Activated CD8-positive, alpha-beta T cell treated with anti-CD3 and anti-CD28 coated beads for 36 hours (primary cell): ENCODE measurements around the gene SEMA6B. TPM values are rescaled to one million over a fixed set of nuclear protein-coding genes. Genes with fewer than 3 reads are reported as not detected.

ENCODE experiments used
- ATAC-seq: fragments of 200-7000 bp; cut with Tn5 transposase; one replicate; pipeline ENCODE4 v1.10.0; 2021; ENCODE audit warnings: mild to moderate bottlenecking, moderate library complexity
- CTCF ChIA-PET: fragments of 350-600 bp; sonication (Branson Sonifier 250); formaldehyde crosslinking; loops from one replicate; lab custom pipeline; 2021; ENCODE audit warnings: antibody characterized with exemption; lab: Charles Lee
- POLR2A ChIA-PET: fragments of 350-600 bp; sonication (Branson Sonifier 250); formaldehyde crosslinking; loops from one replicate; lab custom pipeline; 2021; ENCODE audit warnings: antibody characterized with exemption; lab: Charles Lee
- DNase-seq: peaks from one replicate; pipeline ENCODE4 v3.0.0-alpha.2; 2020
- H3K27ac Mint-ChIP-seq: one replicate; pipeline ENCODE4 v1.8.0; 2021; ENCODE audit warnings: mild to moderate bottlenecking, mixed read lengths
- H3K27me3 Mint-ChIP-seq: one replicate; pipeline ENCODE4 v1.8.0; 2021; ENCODE audit warnings: mixed read lengths
- H3K36me3 Mint-ChIP-seq: one replicate; pipeline ENCODE4 v1.8.0; 2021; ENCODE audit warnings: low read depth, mixed read lengths
- H3K4me1 Mint-ChIP-seq: one replicate; pipeline ENCODE4 v1.8.0; 2021; ENCODE audit warnings: low read depth, mixed read lengths
- H3K4me3 Mint-ChIP-seq: one replicate; pipeline ENCODE4 v1.8.0; 2021; ENCODE audit warnings: mild to moderate bottlenecking, moderate library complexity, mixed read lengths
- H3K9me3 Mint-ChIP-seq: one replicate; pipeline ENCODE4 v1.8.0; 2021; ENCODE audit warnings: mixed read lengths
- intact Hi-C: fragments of 100-400 bp; cut with micrococcal nuclease; formaldehyde crosslinking; loops from one replicate; pipeline ENCODE4 v1.10.0; 2022
- total RNA-seq, 2 experiments: library from RNA; stranded (reverse); gene quantifications; one replicate each; pipeline ENCODE4 v1.2.3, GENCODE V29; 2021
- TF ChIP-seq, protein P1 (sequence below): fragments of 200-600 bp; IDR thresholded peaks from one replicate; pipeline ENCODE4 v1.8.0; 2022; ENCODE audit warnings: antibody characterized with exemption, mild to moderate bottlenecking

The SEMA6B gene
- total RNA-seq, 2 experiments from 2014 or later, result not detected

DNA sequence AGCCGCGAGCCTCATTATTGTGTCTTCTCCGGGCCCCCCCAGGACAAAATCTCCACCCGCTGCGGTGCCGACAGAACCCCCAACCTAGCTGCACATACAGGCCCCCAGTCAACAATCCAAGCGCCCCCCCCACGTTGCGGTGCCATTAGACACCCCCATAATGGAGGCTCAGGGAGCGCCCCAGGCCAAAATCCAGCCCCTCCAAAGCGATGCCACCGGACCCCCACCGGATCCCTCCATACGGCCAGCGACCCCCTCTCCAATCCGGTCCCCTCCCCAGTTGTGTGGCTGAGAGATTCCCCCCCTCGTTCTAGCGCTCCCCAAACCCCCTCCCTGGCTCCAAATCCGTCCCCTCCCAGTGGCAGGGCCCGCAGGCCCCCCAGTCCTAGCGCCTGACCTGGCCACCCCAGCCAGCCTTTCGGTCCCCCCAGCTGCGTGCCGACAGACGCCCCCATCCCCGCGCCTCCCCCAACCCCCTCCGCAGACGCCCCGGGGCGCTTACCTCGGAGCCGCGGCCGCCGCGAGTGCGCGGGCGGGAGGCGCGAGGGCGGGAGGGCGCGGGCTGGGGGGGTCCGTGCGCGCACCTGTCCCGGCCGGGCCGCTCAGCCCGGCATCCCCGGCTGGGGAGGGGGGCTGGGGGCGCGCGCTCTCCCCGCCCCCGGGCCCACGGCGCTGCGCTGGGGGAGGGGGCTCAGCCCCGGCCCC is 21.6 kb upstream of the SEMA6B start:
- intact Hi-C loops, result no loop called here
- Mint-ChIP-seq H3K27me3 (peaks cover 55% of the 10 kb centered on the region), H3K36me3 (no peaks in the 10 kb centered on the region), H3K9me3 (no peaks in the 10 kb centered on the region), H3K4me3 (no peak overlapping the region), H3K4me1 (peaks cover 9% of the 10 kb centered on the region), H3K27ac (no peak overlapping the region)
- ChIA-PET CTCF (interaction anchor here (0.6 to 1.9 kb wide), 3 partner anchors 9 to 59 kb away, joined by 3 to 4 read pairs (median 4); no protein-coding TSS in a partner anchor), POLR2A (no interaction called here)
- DNase-seq, result no peak
- TF ChIP-seq, protein P1, sequence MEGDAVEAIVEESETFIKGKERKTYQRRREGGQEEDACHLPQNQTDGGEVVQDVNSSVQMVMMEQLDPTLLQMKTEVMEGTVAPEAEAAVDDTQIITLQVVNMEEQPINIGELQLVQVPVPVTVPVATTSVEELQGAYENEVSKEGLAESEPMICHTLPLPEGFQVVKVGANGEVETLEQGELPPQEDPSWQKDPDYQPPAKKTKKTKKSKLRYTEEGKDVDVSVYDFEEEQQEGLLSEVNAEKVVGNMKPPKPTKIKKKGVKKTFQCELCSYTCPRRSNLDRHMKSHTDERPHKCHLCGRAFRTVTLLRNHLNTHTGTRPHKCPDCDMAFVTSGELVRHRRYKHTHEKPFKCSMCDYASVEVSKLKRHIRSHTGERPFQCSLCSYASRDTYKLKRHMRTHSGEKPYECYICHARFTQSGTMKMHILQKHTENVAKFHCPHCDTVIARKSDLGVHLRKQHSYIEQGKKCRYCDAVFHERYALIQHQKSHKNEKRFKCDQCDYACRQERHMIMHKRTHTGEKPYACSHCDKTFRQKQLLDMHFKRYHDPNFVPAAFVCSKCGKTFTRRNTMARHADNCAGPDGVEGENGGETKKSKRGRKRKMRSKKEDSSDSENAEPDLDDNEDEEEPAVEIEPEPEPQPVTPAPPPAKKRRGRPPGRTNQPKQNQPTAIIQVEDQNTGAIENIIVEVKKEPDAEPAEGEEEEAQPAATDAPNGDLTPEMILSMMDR, result no peak
- ATAC-seq, result no peak

DNA sequence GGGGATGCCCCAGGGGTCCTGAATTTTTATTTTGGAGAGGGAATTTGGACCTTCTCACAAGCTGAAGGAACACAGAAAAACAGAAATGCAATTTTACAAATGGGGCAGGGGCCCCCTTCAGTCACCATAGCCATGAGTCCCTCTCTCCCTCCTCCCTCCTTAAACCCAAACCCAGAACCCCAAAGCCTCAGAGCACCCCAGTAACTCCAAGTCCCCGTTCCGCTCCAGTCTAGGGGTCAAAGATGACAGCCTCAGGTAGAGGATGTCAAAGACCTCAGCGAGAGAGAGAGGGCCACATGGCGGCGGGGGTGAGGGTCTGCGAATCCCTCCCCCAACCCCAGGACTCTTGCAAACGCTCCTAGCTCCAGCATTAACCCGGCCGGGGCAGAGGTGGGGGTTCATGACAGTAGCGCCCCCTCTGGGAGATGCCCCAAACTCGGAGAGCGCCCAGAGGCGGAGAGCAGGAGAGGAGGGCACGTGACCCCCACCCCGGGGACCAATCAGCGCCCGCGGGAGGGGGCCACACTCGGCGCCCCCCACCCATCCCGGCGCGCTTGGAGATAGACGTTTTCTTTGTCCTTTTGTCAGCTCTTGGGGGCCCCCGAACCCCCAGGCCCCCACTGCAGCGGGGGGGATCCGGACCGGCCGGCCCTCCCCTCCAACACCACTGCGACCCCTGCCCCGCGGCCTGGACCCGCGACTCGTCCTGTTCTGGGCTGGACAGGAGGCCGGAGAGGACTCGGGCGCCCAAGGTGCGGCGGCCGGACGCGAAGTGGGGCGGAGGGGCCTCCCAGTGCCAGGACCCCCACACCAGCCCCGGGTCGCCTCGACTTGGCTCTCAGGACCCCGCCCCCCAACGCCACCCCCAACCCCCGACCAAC is 20.8 kb upstream of the SEMA6B start:
- Mint-ChIP-seq H3K27me3 (peaks cover 52% of the 10 kb centered on the region), H3K27ac (no peak overlapping the region), H3K9me3 (no peaks in the 10 kb centered on the region), H3K4me3 (no peak overlapping the region), H3K36me3 (no peaks in the 10 kb centered on the region), H3K4me1 (peaks cover 13% of the 10 kb centered on the region)
- no peak for DNase-seq
- intact Hi-C loops, result no loop called here
- ATAC-seq, result no peak
- ChIA-PET POLR2A (no interaction called here), CTCF (interaction anchor here (0.6 to 2.3 kb wide), 7 partner anchors 9 to 60 kb away, joined by 3 to 9 read pairs (median 4); no protein-coding TSS in a partner anchor)
- TF ChIP-seq, protein P1, result no peak

DNA sequence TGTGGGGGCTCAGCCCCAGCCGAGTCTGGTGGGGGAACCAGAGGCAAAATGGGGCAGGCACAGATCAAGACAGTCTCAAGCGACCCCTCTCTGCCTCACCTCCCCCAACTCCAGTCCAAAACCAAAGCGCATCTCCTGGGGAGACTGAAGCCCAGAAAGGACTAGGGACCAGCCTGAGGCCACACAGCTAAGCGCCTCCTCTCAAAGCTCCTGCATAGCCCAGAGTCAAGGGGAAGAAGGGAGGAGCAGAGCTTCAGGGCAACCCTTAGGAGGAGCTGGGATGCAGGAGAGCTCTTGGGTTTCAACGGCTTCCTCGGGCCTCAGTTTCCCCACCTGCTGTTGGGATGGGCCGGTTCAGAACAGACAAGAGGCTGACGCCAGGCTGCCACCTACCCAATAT is 19.9 kb upstream of the SEMA6B start:
- DNase-seq (no peak), ATAC-seq (no peak)
- H3K36me3 Mint-ChIP-seq, result no peaks in the 10 kb centered on the region
- H3K4me3 Mint-ChIP-seq, result no peak overlapping the region
- peaks cover 50% of the 10 kb centered on the region for H3K27me3 Mint-ChIP-seq
- no peaks in the 10 kb centered on the region for H3K9me3 Mint-ChIP-seq
- H3K4me1 Mint-ChIP-seq, result peaks cover 15% of the 10 kb centered on the region
- H3K27ac Mint-ChIP-seq, result no peak overlapping the region
- POLR2A ChIA-PET, result no interaction called here
- CTCF ChIA-PET, result interaction anchor here (0.9 to 2.3 kb wide), 5 partner anchors 14 to 57 kb away, joined by 3 to 9 read pairs (median 4); no protein-coding TSS in a partner anchor
- intact Hi-C loops, result loop anchor here (5.0 kb wide), 1 partner anchor 58 kb away; the partner anchor contains the start of gene TNFAIP8L1
- TF ChIP-seq, protein P1, result no peak

DNA sequence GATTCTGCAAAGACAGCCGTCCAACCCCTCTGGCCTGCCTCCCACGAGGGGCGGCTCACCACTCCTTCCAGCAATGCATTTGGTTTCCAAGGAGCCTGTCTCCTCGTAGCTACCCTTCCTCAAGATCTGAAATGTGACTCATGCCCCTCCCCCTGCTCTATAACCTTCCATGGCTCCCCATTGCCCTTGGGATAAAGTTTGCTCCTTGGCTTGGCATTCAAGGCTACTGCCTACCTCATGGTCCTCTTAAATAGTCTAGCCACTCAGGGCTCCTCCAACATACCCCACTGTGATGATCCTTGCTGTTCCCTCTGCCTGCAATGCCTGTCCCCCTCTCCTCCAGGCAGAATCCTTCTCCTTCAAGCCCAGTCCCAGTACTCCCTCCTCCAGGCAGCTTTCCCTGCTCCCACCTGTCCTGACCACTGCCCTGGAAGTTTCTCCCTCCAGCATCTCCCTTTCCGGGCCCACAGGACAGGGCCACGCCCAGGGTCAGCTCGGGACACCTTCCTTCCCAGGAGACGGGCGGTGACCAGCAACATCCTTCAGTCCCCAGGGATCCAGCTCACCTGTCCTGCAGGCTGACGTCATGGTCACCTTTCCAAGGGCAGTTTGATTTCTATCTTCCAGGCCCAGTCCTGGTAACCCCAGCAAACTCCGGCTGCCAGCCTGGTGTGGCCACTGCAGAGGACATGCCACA is 19.2 kb upstream of the SEMA6B start:
- Mint-ChIP-seq H3K27ac (no peak overlapping the region), H3K4me1 (peaks cover 15% of the 10 kb centered on the region), H3K4me3 (no peak overlapping the region), H3K27me3 (peaks cover 50% of the 10 kb centered on the region), H3K36me3 (no peaks in the 10 kb centered on the region), H3K9me3 (no peaks in the 10 kb centered on the region)
- intact Hi-C loops, result loop anchor here (5.0 kb wide), 1 partner anchor 59 kb away; the partner anchor contains the start of gene TNFAIP8L1
- TF ChIP-seq, protein P1, result no peak
- no peak for ATAC-seq
- no peak for DNase-seq
- POLR2A ChIA-PET, result no interaction called here
- CTCF ChIA-PET, result interaction anchor here (1.2 to 2.3 kb wide), 4 partner anchors 15 to 58 kb away, joined by 3 to 9 read pairs (median 6); no protein-coding TSS in a partner anchor
